ENCODE measurements around the gene KCNF1. TPM values are rescaled to one million over a fixed set of nuclear protein-coding genes. Genes with fewer than 3 reads are reported as not detected.

The KCNF1 gene
- total RNA-seq, 1 donor from 2014 or later: 0.83 TPM

DNA sequence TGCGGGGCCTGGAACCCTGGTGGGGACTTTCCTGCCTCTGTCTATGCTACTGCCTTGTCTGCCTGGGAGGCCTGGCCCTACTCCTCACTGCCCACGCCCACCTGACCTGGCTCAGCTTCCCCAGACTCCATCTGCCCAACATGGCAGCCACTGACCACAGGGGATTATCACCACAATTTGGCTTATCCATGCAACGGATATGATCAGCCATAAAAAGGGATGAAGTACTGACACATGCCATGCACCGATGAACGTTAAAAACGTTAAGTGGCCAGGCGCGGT, 5.9 kb upstream of the KCNF1 start:
- Mint-ChIP-seq H3K27me3 (ENCODE audit: low read depth) (peaks cover 15% of the 10 kb centered on the region), H3K9me3 (peaks cover 7% of the 10 kb centered on the region), H3K4me3 (no peak overlapping the region), H3K27ac (no peak overlapping the region), H3K36me3 (peaks cover 2% of the 10 kb centered on the region), H3K4me1 (no peaks in the 10 kb centered on the region)
- no peak for DNase-seq (ENCODE audit: low spot score in 2 of 2, unreplicated experiment in 2 of 2)
- TF ChIP-seq, protein P1, sequence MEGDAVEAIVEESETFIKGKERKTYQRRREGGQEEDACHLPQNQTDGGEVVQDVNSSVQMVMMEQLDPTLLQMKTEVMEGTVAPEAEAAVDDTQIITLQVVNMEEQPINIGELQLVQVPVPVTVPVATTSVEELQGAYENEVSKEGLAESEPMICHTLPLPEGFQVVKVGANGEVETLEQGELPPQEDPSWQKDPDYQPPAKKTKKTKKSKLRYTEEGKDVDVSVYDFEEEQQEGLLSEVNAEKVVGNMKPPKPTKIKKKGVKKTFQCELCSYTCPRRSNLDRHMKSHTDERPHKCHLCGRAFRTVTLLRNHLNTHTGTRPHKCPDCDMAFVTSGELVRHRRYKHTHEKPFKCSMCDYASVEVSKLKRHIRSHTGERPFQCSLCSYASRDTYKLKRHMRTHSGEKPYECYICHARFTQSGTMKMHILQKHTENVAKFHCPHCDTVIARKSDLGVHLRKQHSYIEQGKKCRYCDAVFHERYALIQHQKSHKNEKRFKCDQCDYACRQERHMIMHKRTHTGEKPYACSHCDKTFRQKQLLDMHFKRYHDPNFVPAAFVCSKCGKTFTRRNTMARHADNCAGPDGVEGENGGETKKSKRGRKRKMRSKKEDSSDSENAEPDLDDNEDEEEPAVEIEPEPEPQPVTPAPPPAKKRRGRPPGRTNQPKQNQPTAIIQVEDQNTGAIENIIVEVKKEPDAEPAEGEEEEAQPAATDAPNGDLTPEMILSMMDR (IDR thresholded peaks at IDR 0.05; ENCODE audit: unreplicated experiment): no peak

GRCh38 chr2:10906926-10907625, 4.7 kb upstream of the KCNF1 start:
- H3K4me1 Mint-ChIP-seq: no peaks in the 10 kb centered on the region
- TF ChIP-seq, protein P1 (IDR thresholded peaks at IDR 0.05; ENCODE audit: unreplicated experiment): no peak

GRCh38 chr2:10908195-10908594, 3.5 kb upstream of the KCNF1 start:
- peaks cover 7% of the 10 kb centered on the region for H3K9me3 Mint-ChIP-seq
- peaks cover 32% of the 10 kb centered on the region for H3K27me3 Mint-ChIP-seq (ENCODE audit: low read depth)
- H3K27ac Mint-ChIP-seq: no peak overlapping the region
- no peak overlapping the region for H3K4me3 Mint-ChIP-seq
- TF ChIP-seq, protein P1 (IDR thresholded peaks at IDR 0.05; ENCODE audit: unreplicated experiment): no peak
- peaks cover 2% of the 10 kb centered on the region for H3K36me3 Mint-ChIP-seq
- H3K4me1 Mint-ChIP-seq: no peaks in the 10 kb centered on the region
- DNase-seq (ENCODE audit: low spot score in 2 of 2, unreplicated experiment in 2 of 2): peak in 1 of 2 experiments; percentile 2

More at GRCh38 chr2:10906926-10907625, 4.7 kb upstream of the KCNF1 start:
- H3K27ac Mint-ChIP-seq: no peak overlapping the region
- H3K27me3 Mint-ChIP-seq (ENCODE audit: low read depth): peaks cover 23% of the 10 kb centered on the region
- no peak overlapping the region for H3K4me3 Mint-ChIP-seq
- no peak for DNase-seq (ENCODE audit: low spot score in 2 of 2, unreplicated experiment in 2 of 2)
- H3K36me3 Mint-ChIP-seq: peaks cover 2% of the 10 kb centered on the region
- H3K9me3 Mint-ChIP-seq: peaks cover 7% of the 10 kb centered on the region

DNA sequence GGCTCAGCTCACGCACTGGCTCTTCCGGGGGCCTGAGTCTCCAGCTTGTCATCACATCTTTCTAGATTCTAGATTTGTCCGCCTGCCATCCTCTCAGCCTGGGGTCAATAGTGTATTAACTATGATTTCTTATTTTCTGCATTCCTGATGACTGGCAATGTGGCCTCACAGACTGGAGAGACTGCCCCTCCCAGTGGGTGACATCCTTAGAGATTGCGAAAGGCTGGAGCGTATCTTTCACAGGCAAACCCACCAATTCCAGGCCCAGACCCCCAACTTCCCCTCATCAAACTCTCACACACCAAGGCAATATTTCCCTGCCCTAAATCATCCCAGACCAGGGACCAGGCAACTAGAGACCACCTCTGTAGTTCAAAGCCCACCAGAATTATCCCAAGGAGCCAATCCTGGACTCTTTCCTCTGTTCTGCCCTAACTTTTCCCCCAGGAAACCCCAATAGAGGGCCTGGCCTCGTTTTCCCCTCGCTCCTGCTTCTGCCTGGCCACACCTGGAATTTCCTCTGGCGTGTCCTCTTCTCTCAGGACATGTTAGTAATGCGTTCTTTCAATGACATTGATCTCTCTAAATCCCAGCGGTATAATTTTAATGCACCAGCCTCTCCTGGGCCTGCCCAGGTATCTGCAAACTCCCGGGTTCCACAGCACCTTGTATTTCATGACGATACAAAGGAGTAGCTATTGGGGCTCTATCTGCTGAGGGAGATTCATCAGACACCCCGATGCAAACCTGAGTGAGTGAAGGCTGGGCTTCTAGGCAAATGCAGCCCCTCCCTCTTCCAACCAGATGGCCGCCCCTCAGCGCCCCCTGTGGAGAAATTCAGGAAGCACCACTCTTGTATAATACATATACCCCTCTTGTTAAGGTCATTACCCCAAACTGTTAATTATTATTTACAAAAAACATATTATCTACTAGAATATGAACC, 2.4 kb upstream of the KCNF1 start:
- Mint-ChIP-seq H3K4me3 (no peak overlapping the region), H3K9me3 (peaks cover 4% of the 10 kb centered on the region), H3K27me3 (ENCODE audit: low read depth) (peaks cover 44% of the 10 kb centered on the region), H3K27ac (no peak overlapping the region), H3K4me1 (no peaks in the 10 kb centered on the region), H3K36me3 (no peaks in the 10 kb centered on the region)
- TF ChIP-seq, protein P1 (IDR thresholded peaks at IDR 0.05; ENCODE audit: unreplicated experiment): peak; percentile 74
- peak in 1 of 2 experiments; percentile 0 for DNase-seq (ENCODE audit: low spot score in 2 of 2, unreplicated experiment in 2 of 2)

GRCh38 chr2:10909996-10910341, 1.8 kb upstream of the KCNF1 start:
- Mint-ChIP-seq H3K36me3 (no peaks in the 10 kb centered on the region), H3K27ac (no peak overlapping the region), H3K27me3 (ENCODE audit: low read depth) (peaks cover 50% of the 10 kb centered on the region), H3K4me3 (no peak overlapping the region), H3K9me3 (no peaks in the 10 kb centered on the region), H3K4me1 (no peaks in the 10 kb centered on the region)
- DNase-seq (ENCODE audit: low spot score in 2 of 2, unreplicated experiment in 2 of 2): no peak
- TF ChIP-seq, protein P1 (IDR thresholded peaks at IDR 0.05; ENCODE audit: unreplicated experiment): peak; percentile 30
